HEK293 (cell line): ENCODE results near the gene P2RY6.

Experiments
- CTCF ChIA-PET: fragments of 350-600 bp; formaldehyde crosslinking; extraction: SDS; loops from one replicate; lab custom pipeline; 2021; ENCODE audit warnings: antibody characterized with exemption; lab: Yijun Ruan, JAX
- POLR2A ChIA-PET: fragments of 300-600 bp; formaldehyde crosslinking; extraction: SDS; loops from one replicate; lab custom pipeline; 2020; ENCODE audit warnings: antibody characterized with exemption, inconsistent platforms; lab: Yijun Ruan, JAX
- H3K27ac ChIP-seq: fragments of 200-500 bp; sonication (Bioruptor generic); 2 replicates; pipeline ENCODE4 v1.5.1; 2014; ENCODE audit warnings: low read depth, low read length, control low read depth, inconsistent platforms; ENCODE audit errors: extremely low read depth
- H3K36me3 ChIP-seq, 2 experiments: fragments of 200-500 bp in 1 of 2; sonication (Bioruptor generic) in 1 of 2; 1 replicate in 1 of 2; 2 replicates in 1 of 2; pipeline ENCODE4 v1.5.1; 2014 to 2017; ENCODE audit warnings: inconsistent platforms in 2 of 2, low read length in 2 of 2; ENCODE audit not compliant: control insufficient read depth in 2 of 2, insufficient read depth in 1 of 2
- H3K4me1 ChIP-seq: fragments of 200-500 bp; sonication (Bioruptor generic); 2 replicates; pipeline ENCODE4 v1.5.1; 2014; ENCODE audit warnings: mild to moderate bottlenecking, low read length, inconsistent platforms; ENCODE audit not compliant: control insufficient read depth, insufficient read depth
- H3K4me3 ChIP-seq: 2 replicates; pipeline ENCODE4 v1.5.1; 2011; ENCODE audit warnings: low read depth, mild to moderate bottlenecking, control low read depth, low read length, moderate library complexity
- H3K9me3 ChIP-seq: fragments of 200-500 bp; sonication (Bioruptor generic); 2 replicates; pipeline ENCODE4 v1.5.1; 2014; ENCODE audit warnings: low read depth, low read length, inconsistent platforms; ENCODE audit not compliant: control insufficient read depth, insufficient read depth
- EGR2 ChIP-seq: fragments of 450-650 bp; formaldehyde crosslinking; IDR thresholded peaks from 2 replicates; pipeline ENCODE4 v1.5.1; 2016; ENCODE audit warnings: low read depth, missing biosample characterization, missing genetic modification characterization
- GFI1B ChIP-seq: fragments of 450-650 bp; formaldehyde crosslinking; IDR thresholded peaks from 2 replicates; pipeline ENCODE4 v1.5.1; 2016; ENCODE audit warnings: missing biosample characterization, missing genetic modification characterization
- MZF1 ChIP-seq: fragments of 450-650 bp; formaldehyde crosslinking; IDR thresholded peaks from 2 replicates; pipeline ENCODE4 v1.5.1; 2017; ENCODE audit warnings: missing biosample characterization, missing genetic modification characterization, borderline replicate concordance
- SP2 ChIP-seq: fragments of 450-650 bp; formaldehyde crosslinking; IDR thresholded peaks from 2 replicates; pipeline ENCODE4 v1.5.1; 2016; ENCODE audit warnings: missing biosample characterization, missing genetic modification characterization
- WT1 ChIP-seq: fragments of 450-650 bp; formaldehyde crosslinking; IDR thresholded peaks from 2 replicates; pipeline ENCODE4 v1.5.1; 2016; ENCODE audit warnings: missing biosample characterization, missing genetic modification characterization
- ZFHX2 ChIP-seq: fragments of 450-650 bp; formaldehyde crosslinking; conservative IDR thresholded peaks from 2 replicates; pipeline ENCODE4 v1.5.1; 2016; ENCODE audit warnings: missing biosample characterization, missing genetic modification characterization
- ZNF146 ChIP-seq: fragments of 450-650 bp; formaldehyde crosslinking; IDR thresholded peaks from 2 replicates; pipeline ENCODE4 v1.5.1; 2016; ENCODE audit warnings: missing biosample characterization, missing genetic modification characterization
- ZNF184 ChIP-seq: fragments of 450-650 bp; IDR thresholded peaks from 2 replicates; pipeline ENCODE4 v1.5.1; 2018; ENCODE audit warnings: missing biosample characterization, mild to moderate bottlenecking, missing genetic modification characterization
- ZNF248 ChIP-seq: fragments of 450-650 bp; formaldehyde crosslinking; IDR thresholded peaks from 2 replicates; pipeline ENCODE4 v1.5.1; 2017; ENCODE audit warnings: missing biosample characterization, missing genetic modification characterization
- ZNF324 ChIP-seq: fragments of 450-650 bp; formaldehyde crosslinking; IDR thresholded peaks from 2 replicates; pipeline ENCODE4 v1.5.1; 2016; ENCODE audit warnings: missing biosample characterization, missing genetic modification characterization
- ZNF350 ChIP-seq: fragments of 450-650 bp; formaldehyde crosslinking; IDR thresholded peaks from 2 replicates; pipeline ENCODE4 v1.5.0; 2017; ENCODE audit warnings: missing biosample characterization, mild to moderate bottlenecking, missing genetic modification characterization
- ZNF510 ChIP-seq: fragments of 450-650 bp; formaldehyde crosslinking; IDR thresholded peaks from 2 replicates; pipeline ENCODE4 v1.5.1; 2018; ENCODE audit warnings: mild to moderate bottlenecking, missing genetic modification characterization, missing biosample characterization; ENCODE audit not compliant: insufficient replicate concordance
- ZNF558 ChIP-seq: fragments of 450-650 bp; formaldehyde crosslinking; IDR thresholded peaks from 2 replicates; pipeline ENCODE4 v1.5.1; 2016; ENCODE audit warnings: missing biosample characterization, missing genetic modification characterization
- ZNF561 ChIP-seq: fragments of 450-650 bp; IDR thresholded peaks from 2 replicates; pipeline ENCODE4 v1.5.1; 2018; ENCODE audit warnings: missing biosample characterization, missing genetic modification characterization, borderline replicate concordance
- ZNF664 ChIP-seq: fragments of 450-650 bp; formaldehyde crosslinking; IDR thresholded peaks from 2 replicates; pipeline ENCODE4 v1.5.1; 2016; ENCODE audit warnings: missing biosample characterization, missing genetic modification characterization
- ZNF701 ChIP-seq: fragments of 450-650 bp; formaldehyde crosslinking; IDR thresholded peaks from 2 replicates; pipeline ENCODE4 v1.5.1; 2016; ENCODE audit warnings: missing biosample characterization, missing genetic modification characterization
- ZSCAN23 ChIP-seq: fragments of 450-650 bp; formaldehyde crosslinking; IDR thresholded peaks from 2 replicates; pipeline ENCODE4 v1.5.1; 2016; ENCODE audit warnings: missing biosample characterization, missing genetic modification characterization
- ZSCAN30 ChIP-seq: fragments of 450-650 bp; IDR thresholded peaks from 2 replicates; pipeline ENCODE4 v1.5.1; 2018; ENCODE audit warnings: missing biosample characterization, mild to moderate bottlenecking, missing genetic modification characterization, moderate library complexity
- TF ChIP-seq, protein P1 (sequence below): fragments of 450-650 bp; formaldehyde crosslinking; IDR thresholded peaks from 2 replicates; pipeline ENCODE4 v1.5.1; 2016; ENCODE audit warnings: missing biosample characterization, missing genetic modification characterization, borderline replicate concordance
- TF ChIP-seq, protein P2 (sequence below): fragments of 450-650 bp; formaldehyde crosslinking; IDR thresholded peaks from 2 replicates; pipeline ENCODE4 v1.5.1; 2016; ENCODE audit warnings: missing biosample characterization, missing genetic modification characterization
- TF ChIP-seq, protein P3 (sequence below): fragments of 450-650 bp; formaldehyde crosslinking; IDR thresholded peaks from 2 replicates; pipeline ENCODE4; 2016; ENCODE audit warnings: missing biosample characterization, missing genetic modification characterization
- TF ChIP-seq, protein P4 (sequence below): fragments of 450-650 bp; formaldehyde crosslinking; IDR thresholded peaks from 2 replicates; pipeline ENCODE4 v1.5.1; 2016; ENCODE audit warnings: missing biosample characterization, missing genetic modification characterization
- TF ChIP-seq, protein P5 (sequence below): fragments of 450-650 bp; formaldehyde crosslinking; IDR thresholded peaks from 2 replicates; pipeline ENCODE4 v1.5.1; 2016; ENCODE audit warnings: missing biosample characterization, missing genetic modification characterization
- TF ChIP-seq, protein P6 (sequence below): fragments of 450-650 bp; IDR thresholded peaks from 2 replicates; pipeline ENCODE4 v1.5.1; 2018; ENCODE audit warnings: missing biosample characterization, missing genetic modification characterization

The P2RY6 gene

DNA sequence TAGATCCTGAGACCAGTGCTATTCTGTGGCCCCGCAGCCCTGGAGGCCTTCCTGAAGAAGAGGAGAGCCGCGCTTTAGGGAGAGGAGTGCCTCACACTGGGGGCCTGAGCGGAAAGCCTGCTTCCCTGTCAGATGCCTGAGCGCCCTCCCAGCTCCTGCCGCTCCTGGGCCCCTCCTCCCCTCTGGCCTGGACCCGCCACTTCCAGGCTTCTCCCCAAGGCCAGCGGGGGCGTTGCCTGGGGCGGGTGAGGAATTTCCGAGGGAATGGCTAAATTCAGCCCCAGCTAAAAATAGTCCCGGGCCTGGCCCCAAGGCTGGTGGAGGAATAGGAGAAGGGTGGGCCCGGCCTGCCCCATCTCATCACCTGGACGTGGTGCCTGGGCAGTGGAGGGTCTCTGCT lies 51.3 kb downstream of the P2RY6 start (continued):
- TF ChIP-seq, protein P1, sequence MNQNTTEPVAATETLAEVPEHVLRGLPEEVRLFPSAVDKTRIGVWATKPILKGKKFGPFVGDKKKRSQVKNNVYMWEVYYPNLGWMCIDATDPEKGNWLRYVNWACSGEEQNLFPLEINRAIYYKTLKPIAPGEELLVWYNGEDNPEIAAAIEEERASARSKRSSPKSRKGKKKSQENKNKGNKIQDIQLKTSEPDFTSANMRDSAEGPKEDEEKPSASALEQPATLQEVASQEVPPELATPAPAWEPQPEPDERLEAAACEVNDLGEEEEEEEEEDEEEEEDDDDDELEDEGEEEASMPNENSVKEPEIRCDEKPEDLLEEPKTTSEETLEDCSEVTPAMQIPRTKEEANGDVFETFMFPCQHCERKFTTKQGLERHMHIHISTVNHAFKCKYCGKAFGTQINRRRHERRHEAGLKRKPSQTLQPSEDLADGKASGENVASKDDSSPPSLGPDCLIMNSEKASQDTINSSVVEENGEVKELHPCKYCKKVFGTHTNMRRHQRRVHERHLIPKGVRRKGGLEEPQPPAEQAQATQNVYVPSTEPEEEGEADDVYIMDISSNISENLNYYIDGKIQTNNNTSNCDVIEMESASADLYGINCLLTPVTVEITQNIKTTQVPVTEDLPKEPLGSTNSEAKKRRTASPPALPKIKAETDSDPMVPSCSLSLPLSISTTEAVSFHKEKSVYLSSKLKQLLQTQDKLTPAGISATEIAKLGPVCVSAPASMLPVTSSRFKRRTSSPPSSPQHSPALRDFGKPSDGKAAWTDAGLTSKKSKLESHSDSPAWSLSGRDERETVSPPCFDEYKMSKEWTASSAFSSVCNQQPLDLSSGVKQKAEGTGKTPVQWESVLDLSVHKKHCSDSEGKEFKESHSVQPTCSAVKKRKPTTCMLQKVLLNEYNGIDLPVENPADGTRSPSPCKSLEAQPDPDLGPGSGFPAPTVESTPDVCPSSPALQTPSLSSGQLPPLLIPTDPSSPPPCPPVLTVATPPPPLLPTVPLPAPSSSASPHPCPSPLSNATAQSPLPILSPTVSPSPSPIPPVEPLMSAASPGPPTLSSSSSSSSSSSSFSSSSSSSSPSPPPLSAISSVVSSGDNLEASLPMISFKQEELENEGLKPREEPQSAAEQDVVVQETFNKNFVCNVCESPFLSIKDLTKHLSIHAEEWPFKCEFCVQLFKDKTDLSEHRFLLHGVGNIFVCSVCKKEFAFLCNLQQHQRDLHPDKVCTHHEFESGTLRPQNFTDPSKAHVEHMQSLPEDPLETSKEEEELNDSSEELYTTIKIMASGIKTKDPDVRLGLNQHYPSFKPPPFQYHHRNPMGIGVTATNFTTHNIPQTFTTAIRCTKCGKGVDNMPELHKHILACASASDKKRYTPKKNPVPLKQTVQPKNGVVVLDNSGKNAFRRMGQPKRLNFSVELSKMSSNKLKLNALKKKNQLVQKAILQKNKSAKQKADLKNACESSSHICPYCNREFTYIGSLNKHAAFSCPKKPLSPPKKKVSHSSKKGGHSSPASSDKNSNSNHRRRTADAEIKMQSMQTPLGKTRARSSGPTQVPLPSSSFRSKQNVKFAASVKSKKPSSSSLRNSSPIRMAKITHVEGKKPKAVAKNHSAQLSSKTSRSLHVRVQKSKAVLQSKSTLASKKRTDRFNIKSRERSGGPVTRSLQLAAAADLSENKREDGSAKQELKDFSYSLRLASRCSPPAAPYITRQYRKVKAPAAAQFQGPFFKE = no peak
- TF ChIP-seq MZF1 (tag by site-specific recombination) (no peak), ZFHX2 (tag by site-specific recombination) (peak; percentile 29), ZNF701 (tag by site-specific recombination) (no peak), EGR2 (tag by site-specific recombination) (0 out of 2 replicates have a peak, but pooled peaks have one; percentile 7), SP2 (peak; percentile 21; the same call in 1 of the 2 replicates), ZSCAN23 (tag by site-specific recombination) (no peak)

DNA sequence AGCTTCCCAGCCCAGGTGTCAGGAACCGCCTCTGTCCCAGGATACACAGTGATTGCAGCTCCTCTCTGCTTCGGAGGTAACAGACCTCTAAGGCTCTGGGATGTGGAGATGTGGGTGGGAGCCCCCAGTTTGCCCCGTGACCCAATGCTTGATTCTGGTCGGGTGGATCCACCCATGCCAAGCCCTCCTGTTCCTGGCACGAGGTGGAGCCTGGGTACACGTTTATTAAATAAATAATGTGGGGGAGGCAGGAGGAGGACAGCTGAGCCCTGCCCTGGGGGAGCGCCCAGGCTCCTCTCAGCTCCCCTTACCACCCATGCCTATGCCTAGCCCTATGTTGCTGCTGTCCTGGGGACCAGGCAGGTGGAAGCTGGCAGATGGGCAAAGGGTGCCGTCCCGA lies 52.0 kb downstream of the P2RY6 start:
- H3K4me3 ChIP-seq = no peak overlapping the region
- no peak for TF ChIP-seq ZNF558
- TF ChIP-seq, protein P2, sequence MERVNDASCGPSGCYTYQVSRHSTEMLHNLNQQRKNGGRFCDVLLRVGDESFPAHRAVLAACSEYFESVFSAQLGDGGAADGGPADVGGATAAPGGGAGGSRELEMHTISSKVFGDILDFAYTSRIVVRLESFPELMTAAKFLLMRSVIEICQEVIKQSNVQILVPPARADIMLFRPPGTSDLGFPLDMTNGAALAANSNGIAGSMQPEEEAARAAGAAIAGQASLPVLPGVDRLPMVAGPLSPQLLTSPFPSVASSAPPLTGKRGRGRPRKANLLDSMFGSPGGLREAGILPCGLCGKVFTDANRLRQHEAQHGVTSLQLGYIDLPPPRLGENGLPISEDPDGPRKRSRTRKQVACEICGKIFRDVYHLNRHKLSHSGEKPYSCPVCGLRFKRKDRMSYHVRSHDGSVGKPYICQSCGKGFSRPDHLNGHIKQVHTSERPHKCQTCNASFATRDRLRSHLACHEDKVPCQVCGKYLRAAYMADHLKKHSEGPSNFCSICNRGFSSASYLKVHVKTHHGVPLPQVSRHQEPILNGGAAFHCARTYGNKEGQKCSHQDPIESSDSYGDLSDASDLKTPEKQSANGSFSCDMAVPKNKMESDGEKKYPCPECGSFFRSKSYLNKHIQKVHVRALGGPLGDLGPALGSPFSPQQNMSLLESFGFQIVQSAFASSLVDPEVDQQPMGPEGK (tag by site-specific recombination) = no peak
- no peak for TF ChIP-seq ZSCAN30 (tag by site-specific recombination)
- TF ChIP-seq ZNF324 (tag by site-specific recombination) = no peak
- TF ChIP-seq GFI1B (tag by site-specific recombination) = no peak
- TF ChIP-seq, protein P3, sequence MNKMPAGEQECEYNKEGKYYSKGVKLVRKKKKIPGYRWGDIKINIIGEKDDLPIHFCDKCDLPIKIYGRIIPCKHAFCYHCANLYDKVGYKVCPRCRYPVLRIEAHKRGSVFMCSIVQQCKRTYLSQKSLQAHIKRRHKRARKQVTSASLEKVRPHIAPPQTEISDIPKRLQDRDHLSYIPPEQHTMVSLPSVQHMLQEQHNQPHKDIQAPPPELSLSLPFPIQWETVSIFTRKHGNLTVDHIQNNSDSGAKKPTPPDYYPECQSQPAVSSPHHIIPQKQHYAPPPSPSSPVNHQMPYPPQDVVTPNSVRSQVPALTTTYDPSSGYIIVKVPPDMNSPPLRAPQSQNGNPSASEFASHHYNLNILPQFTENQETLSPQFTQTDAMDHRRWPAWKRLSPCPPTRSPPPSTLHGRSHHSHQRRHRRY (tag by site-specific recombination) = no peak
- TF ChIP-seq ZNF510 = no peak
- TF ChIP-seq, protein P4, sequence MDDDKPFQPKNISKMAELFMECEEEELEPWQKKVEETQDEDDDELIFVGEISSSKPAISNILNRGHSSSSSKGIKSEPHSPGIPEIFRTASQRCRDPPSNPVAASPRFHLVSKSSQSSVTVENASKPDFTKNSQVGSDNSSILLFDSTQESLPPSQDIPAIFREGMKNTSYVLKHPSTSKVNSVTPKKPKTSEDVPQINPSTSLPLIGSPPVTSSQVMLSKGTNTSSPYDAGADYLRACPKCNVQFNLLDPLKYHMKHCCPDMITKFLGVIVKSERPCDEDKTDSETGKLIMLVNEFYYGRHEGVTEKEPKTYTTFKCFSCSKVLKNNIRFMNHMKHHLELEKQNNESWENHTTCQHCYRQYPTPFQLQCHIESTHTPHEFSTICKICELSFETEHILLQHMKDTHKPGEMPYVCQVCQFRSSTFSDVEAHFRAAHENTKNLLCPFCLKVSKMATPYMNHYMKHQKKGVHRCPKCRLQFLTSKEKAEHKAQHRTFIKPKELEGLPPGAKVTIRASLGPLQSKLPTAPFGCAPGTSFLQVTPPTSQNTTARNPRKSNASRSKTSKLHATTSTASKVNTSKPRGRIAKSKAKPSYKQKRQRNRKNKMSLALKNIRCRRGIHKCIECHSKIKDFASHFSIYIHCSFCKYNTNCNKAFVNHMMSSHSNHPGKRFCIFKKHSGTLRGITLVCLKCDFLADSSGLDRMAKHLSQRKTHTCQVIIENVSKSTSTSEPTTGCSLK (tag by site-specific recombination) = no peak
- TF ChIP-seq ZNF146 = no peak
- TF ChIP-seq, protein P5, sequence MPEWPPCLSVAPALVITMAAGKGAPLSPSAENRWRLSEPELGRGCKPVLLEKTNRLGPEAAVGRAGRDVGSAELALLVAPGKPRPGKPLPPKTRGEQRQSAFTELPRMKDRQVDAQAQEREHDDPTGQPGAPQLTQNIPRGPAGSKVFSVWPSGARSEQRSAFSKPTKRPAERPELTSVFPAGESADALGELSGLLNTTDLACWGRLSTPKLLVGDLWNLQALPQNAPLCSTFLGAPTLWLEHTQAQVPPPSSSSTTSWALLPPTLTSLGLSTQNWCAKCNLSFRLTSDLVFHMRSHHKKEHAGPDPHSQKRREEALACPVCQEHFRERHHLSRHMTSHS = no peak
- TF ChIP-seq, protein P6, sequence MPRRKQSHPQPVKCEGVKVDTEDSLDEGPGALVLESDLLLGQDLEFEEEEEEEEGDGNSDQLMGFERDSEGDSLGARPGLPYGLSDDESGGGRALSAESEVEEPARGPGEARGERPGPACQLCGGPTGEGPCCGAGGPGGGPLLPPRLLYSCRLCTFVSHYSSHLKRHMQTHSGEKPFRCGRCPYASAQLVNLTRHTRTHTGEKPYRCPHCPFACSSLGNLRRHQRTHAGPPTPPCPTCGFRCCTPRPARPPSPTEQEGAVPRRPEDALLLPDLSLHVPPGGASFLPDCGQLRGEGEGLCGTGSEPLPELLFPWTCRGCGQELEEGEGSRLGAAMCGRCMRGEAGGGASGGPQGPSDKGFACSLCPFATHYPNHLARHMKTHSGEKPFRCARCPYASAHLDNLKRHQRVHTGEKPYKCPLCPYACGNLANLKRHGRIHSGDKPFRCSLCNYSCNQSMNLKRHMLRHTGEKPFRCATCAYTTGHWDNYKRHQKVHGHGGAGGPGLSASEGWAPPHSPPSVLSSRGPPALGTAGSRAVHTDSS = no peak
- TF ChIP-seq WT1 = no peak
- no peak for TF ChIP-seq ZNF664 (tag by site-specific recombination)
- no peak for TF ChIP-seq ZNF561 (tag by site-specific recombination)
- no peak for TF ChIP-seq ZNF248 (tag by site-specific recombination)
- no peak for TF ChIP-seq ZNF184
- no peak for TF ChIP-seq ZNF350 (tag by site-specific recombination)

More for the DNA sequence above, 52.0 kb downstream of the P2RY6 start:
- H3K4me1 ChIP-seq = peaks cover 5% of the 10 kb centered on the region; the same call in 1 of the 2 replicates
- ChIA-PET POLR2A (interaction anchor here (1.1 to 2.2 kb wide), 3 partner anchors 10 to 17 kb away, joined by 3 to 18 read pairs (median 7); no protein-coding TSS in a partner anchor), CTCF (interaction anchor here (0.9 to 4.1 kb wide), 5 partner anchors 10 to 27 kb away, joined by 3 to 17 read pairs (median 9); partner anchors contain the start of gene ARHGEF17)
- H3K36me3 ChIP-seq = peaks cover 0 to 4% of the 10 kb centered on the region in 2 experiments; a peak in 1 of 3 replicates
- H3K9me3 ChIP-seq = no peaks in the 10 kb centered on the region
- H3K27ac ChIP-seq = no peak overlapping the region
